GM12878 (cell line): ENCODE measurements around the gene NRN1L. TPM values are rescaled to one million over a fixed set of nuclear protein-coding genes. Genes with fewer than 3 reads are reported as not detected.
A peak's percentile ranks its signal among the peaks of the same experiment; 100 is the strongest.

Experiments used
- BHLHE40 ChIP-seq, 2 experiments: fragments of 450-650 bp in 1 of 2; IDR thresholded peaks; 2 replicates each; pipeline ENCODE4 v1.6.1; 2011 to 2017; ENCODE audit warnings: low read depth in 2 of 2, borderline replicate concordance in 1 of 2, improper control_type of control experiment in 1 of 2, low read length in 1 of 2, mild to moderate bottlenecking in 1 of 2
- CBX5 ChIP-seq: sonication (generic); IDR thresholded peaks from 2 replicates; pipeline ENCODE4 v1.6.1; 2016; ENCODE audit warnings: low read depth, moderate library complexity, mild to moderate bottlenecking, inconsistent platforms
- CHD2 ChIP-seq: IDR thresholded peaks from 2 replicates; pipeline ENCODE4 v1.6.1; 2011; ENCODE audit warnings: low read depth, low read length, improper control_type of control experiment, borderline replicate concordance
- CHD4 ChIP-seq: fragments of 200-600 bp; sonication (generic); IDR thresholded peaks from 2 replicates; pipeline ENCODE4 v1.6.1; 2016; ENCODE audit warnings: mild to moderate bottlenecking
- DPF2 ChIP-seq: fragments of 450-650 bp; IDR thresholded peaks from 2 replicates; pipeline ENCODE4 v1.6.1; 2017; ENCODE audit warnings: mild to moderate bottlenecking
- HDGF ChIP-seq: fragments of 450-650 bp; IDR thresholded peaks from 2 replicates; pipeline ENCODE4 v1.6.1; 2016; ENCODE audit warnings: antibody characterized with exemption
- MTA3 ChIP-seq: IDR thresholded peaks from 2 replicates; pipeline ENCODE4 v1.6.1; 2012; ENCODE audit warnings: low read length, inconsistent platforms, borderline replicate concordance
- MYB ChIP-seq: fragments of 150-350 bp; IDR thresholded peaks from 2 replicates; pipeline ENCODE4 v1.6.1; 2014; ENCODE audit warnings: mild to moderate bottlenecking, low read depth, low read length, borderline replicate concordance
- MYC ChIP-seq: IDR thresholded peaks from 2 replicates; pipeline ENCODE4 v1.6.1; 2011; ENCODE audit warnings: mild to moderate bottlenecking, low read length, moderate library complexity, inconsistent platforms; ENCODE audit not compliant: insufficient read depth, insufficient replicate concordance, insufficient read length, severe bottlenecking
- NFXL1 ChIP-seq: fragments of 450-650 bp; IDR thresholded peaks from 2 replicates; pipeline ENCODE4 v1.6.1; 2017; ENCODE audit warnings: antibody characterized with exemption, mild to moderate bottlenecking, borderline replicate concordance
- PKNOX1 ChIP-seq: fragments of 450-650 bp; IDR thresholded peaks from 2 replicates; pipeline ENCODE4 v1.6.1; 2016; ENCODE audit warnings: mild to moderate bottlenecking
- PML ChIP-seq: IDR thresholded peaks from 2 replicates; pipeline ENCODE4 v1.6.1; 2012; ENCODE audit warnings: low read length, inconsistent platforms
- POLR2A ChIP-seq: IDR thresholded peaks from 2 replicates; pipeline ENCODE4 v1.6.1; 2011; ENCODE audit warnings: low read depth, mild to moderate bottlenecking, low read length
- RB1 ChIP-seq: fragments of 450-650 bp; formaldehyde crosslinking; IDR thresholded peaks from 2 replicates; pipeline ENCODE4 v1.6.1; 2017; ENCODE audit warnings: mild to moderate bottlenecking, borderline replicate concordance
- SIX5 ChIP-seq: IDR thresholded peaks from 2 replicates; pipeline ENCODE4 v1.6.1; 2011; ENCODE audit warnings: mild to moderate bottlenecking, low read depth, low read length, moderate library complexity; ENCODE audit not compliant: severe bottlenecking
- SRF ChIP-seq, 2 experiments: IDR thresholded peaks; 2 replicates each; pipeline ENCODE4 v1.6.1; 2011; ENCODE audit warnings: low read depth in 2 of 2, low read length in 2 of 2, mild to moderate bottlenecking in 1 of 2, moderate library complexity in 1 of 2
- TARDBP ChIP-seq: IDR thresholded peaks from 2 replicates; pipeline ENCODE4 v1.6.1; 2016; ENCODE audit warnings: borderline replicate concordance
- TBL1XR1 ChIP-seq: IDR thresholded peaks from 2 replicates; pipeline ENCODE4 v1.6.1; 2012; ENCODE audit warnings: low read depth, low read length, improper control_type of control experiment
- TCF3 ChIP-seq: IDR thresholded peaks from 2 replicates; pipeline ENCODE4 v1.6.1; 2012; ENCODE audit warnings: low read depth, mild to moderate bottlenecking, low read length, borderline replicate concordance; ENCODE audit not compliant: insufficient read depth
- ZNF207 ChIP-seq: fragments of 450-650 bp; IDR thresholded peaks from 2 replicates; pipeline ENCODE4 v1.6.1; 2014; ENCODE audit warnings: antibody characterized with exemption, mild to moderate bottlenecking, borderline replicate concordance
- polyA plus RNA-seq, 11 experiments: library from polyadenylated mRNA; depleted of rRNA in 4 of 11; unstranded in 6 of 11; stranded (reverse) in 5 of 11; fragments of >200 nt; fragmentation: Nextera tagmentation in 4 of 11; fragmentation: Illumina TruSeq in 1 of 11; extraction: Ambion mirVana in 4 of 11; extraction: Trizol in 1 of 11; gene quantifications; 1 replicate in 1 of 11; 2 replicates in 10 of 11; pipeline versions ENCODE4 v1.2.1 to v1.2.3, GENCODE V29; 2011 to 2016; ENCODE audit warnings: inconsistent platforms in 2 of 11, missing spikeins in 2 of 11, low read depth in 1 of 11
- total RNA-seq, 4 experiments: library from RNA; depleted of rRNA in 3 of 4; stranded (reverse); fragments of >200 nt in 3 of 4; fragmentation: Illumina TruSeq in 1 of 4; extraction: Trizol in 1 of 4; gene quantifications; 2 replicates each; pipeline versions ENCODE4 v1.2.1 to v1.2.3, GENCODE V29; 2013 to 2021
- TF ChIP-seq, protein P1 (sequence below): fragments of 450-650 bp; IDR thresholded peaks from 2 replicates; pipeline ENCODE4 v1.6.1; 2017; ENCODE audit warnings: mild to moderate bottlenecking, moderate library complexity
- TF ChIP-seq, protein P2 (sequence below): IDR thresholded peaks from 2 replicates; pipeline ENCODE4 v1.6.1; 2012; ENCODE audit warnings: low read length, inconsistent platforms

NRN1L gene
- total and polyA plus RNA-seq, 10 of the 15 experiments (the other 5 are each of a cell fraction or from before 2014, with no cell fraction given): 0.11 to 0.99 (median 0.28) TPM; not detected in 3

- TF ChIP-seq HDGF (peak; percentile 79; the same call in 1 of the 2 replicates), CHD4 (no peak), MYC (no peak), SRF (IDR thresholded peaks at IDR 0.05; ENCODE audit: low read depth in 2 of 2, low read length in 2 of 2) (peak; percentile 31 to 91; a peak in 3 of 4 replicates), CBX5 (peak; percentile 92; the same call in 1 of the 2 replicates), MYB (peak; percentile 89), PKNOX1 (peak; percentile 27; the same call in 1 of the 2 replicates), PML (peak; percentile 91; the same call in 1 of the 2 replicates), POLR2A (peak; percentile 96), MTA3 (no peak; the same call in 1 of the 2 replicates), TCF3 (0 out of 2 replicates have a peak, but pooled peaks have one; percentile 39), SIX5 (peak; percentile 71), DPF2 (peak; percentile 89), TARDBP (peak; percentile 77), NFXL1 (no peak), CHD2 (peak; percentile 74), TBL1XR1 (peak; percentile 58; the same call in 1 of the 2 replicates), BHLHE40 (IDR thresholded peaks at IDR 0.05; ENCODE audit: borderline replicate concordance in 1 of 2, low read depth in 2 of 2, low read length in 1 of 2) (peak; percentile 15 to 57; a peak in 1 of 4 replicates), ZNF207 (peak; percentile 90; the same call in 1 of the 2 replicates), RB1 (peak; percentile 91; the same call in 1 of the 2 replicates)
- TF ChIP-seq, protein P1, sequence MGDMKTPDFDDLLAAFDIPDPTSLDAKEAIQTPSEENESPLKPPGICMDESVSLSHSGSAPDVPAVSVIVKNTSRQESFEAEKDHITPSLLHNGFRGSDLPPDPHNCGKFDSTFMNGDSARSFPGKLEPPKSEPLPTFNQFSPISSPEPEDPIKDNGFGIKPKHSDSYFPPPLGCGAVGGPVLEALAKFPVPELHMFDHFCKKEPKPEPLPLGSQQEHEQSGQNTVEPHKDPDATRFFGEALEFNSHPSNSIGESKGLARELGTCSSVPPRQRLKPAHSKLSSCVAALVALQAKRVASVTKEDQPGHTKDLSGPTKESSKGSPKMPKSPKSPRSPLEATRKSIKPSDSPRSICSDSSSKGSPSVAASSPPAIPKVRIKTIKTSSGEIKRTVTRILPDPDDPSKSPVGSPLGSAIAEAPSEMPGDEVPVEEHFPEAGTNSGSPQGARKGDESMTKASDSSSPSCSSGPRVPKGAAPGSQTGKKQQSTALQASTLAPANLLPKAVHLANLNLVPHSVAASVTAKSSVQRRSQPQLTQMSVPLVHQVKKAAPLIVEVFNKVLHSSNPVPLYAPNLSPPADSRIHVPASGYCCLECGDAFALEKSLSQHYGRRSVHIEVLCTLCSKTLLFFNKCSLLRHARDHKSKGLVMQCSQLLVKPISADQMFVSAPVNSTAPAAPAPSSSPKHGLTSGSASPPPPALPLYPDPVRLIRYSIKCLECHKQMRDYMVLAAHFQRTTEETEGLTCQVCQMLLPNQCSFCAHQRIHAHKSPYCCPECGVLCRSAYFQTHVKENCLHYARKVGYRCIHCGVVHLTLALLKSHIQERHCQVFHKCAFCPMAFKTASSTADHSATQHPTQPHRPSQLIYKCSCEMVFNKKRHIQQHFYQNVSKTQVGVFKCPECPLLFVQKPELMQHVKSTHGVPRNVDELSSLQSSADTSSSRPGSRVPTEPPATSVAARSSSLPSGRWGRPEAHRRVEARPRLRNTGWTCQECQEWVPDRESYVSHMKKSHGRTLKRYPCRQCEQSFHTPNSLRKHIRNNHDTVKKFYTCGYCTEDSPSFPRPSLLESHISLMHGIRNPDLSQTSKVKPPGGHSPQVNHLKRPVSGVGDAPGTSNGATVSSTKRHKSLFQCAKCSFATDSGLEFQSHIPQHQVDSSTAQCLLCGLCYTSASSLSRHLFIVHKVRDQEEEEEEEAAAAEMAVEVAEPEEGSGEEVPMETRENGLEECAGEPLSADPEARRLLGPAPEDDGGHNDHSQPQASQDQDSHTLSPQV: no peak
- TF ChIP-seq, protein P2, sequence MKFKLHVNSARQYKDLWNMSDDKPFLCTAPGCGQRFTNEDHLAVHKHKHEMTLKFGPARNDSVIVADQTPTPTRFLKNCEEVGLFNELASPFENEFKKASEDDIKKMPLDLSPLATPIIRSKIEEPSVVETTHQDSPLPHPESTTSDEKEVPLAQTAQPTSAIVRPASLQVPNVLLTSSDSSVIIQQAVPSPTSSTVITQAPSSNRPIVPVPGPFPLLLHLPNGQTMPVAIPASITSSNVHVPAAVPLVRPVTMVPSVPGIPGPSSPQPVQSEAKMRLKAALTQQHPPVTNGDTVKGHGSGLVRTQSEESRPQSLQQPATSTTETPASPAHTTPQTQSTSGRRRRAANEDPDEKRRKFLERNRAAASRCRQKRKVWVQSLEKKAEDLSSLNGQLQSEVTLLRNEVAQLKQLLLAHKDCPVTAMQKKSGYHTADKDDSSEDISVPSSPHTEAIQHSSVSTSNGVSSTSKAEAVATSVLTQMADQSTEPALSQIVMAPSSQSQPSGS: no peak; the same call in 1 of the 2 replicates
Measured at GRCh38 chr16:67872631-67873434, 11.9 kb upstream of the NRN1L start, which contains the start of gene EDC4 (continued).
